ENCODE measurements around the gene UNC5C. TPM values are rescaled to one million over a fixed set of nuclear protein-coding genes. Genes with fewer than 3 reads are reported as not detected.

Gene UNC5C
- total RNA-seq, 1 experiment from 2014 or later, result not detected

DNA sequence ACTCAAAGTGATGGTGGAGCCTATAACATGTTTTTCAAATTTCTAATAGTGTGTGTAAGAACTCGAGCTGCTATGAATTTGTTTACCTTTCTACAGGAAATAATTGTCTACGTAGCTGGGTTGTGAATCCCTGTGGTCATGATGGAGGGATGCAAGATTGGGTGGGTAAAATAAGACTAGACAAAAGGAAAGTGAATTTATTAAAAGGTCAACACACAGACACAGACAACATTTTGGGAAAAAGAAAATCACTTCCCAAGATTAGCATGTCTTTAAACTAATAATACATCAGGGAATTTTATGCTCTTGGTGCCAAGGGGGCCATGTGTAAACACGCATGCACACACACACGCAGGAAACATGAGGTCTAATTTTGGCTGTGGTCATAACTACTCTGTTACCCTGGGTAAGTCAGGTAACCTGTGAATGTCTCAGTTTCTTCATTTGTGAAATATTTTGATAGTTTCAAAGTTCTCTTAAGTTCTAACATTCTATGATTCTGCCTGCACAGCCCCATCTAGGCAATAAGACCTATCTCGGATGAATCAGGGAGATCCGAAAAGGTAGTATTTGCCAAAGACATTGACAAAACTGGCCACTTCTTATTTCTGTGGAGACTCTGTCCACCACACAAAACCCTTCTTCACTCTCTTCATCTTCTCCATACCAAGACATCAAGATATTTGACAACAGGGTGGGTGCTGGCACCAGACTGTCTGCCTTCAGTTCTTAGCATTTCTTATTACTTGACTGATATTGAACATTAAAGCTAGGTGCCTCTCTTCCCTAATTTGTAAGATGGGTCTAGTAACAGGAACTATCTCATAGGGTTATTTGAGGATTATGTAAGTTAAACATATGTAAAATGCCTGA is 1.6 kb upstream of the UNC5C start:
- TF ChIP-seq, protein P1, sequence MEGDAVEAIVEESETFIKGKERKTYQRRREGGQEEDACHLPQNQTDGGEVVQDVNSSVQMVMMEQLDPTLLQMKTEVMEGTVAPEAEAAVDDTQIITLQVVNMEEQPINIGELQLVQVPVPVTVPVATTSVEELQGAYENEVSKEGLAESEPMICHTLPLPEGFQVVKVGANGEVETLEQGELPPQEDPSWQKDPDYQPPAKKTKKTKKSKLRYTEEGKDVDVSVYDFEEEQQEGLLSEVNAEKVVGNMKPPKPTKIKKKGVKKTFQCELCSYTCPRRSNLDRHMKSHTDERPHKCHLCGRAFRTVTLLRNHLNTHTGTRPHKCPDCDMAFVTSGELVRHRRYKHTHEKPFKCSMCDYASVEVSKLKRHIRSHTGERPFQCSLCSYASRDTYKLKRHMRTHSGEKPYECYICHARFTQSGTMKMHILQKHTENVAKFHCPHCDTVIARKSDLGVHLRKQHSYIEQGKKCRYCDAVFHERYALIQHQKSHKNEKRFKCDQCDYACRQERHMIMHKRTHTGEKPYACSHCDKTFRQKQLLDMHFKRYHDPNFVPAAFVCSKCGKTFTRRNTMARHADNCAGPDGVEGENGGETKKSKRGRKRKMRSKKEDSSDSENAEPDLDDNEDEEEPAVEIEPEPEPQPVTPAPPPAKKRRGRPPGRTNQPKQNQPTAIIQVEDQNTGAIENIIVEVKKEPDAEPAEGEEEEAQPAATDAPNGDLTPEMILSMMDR (IDR thresholded peaks at IDR 0.05; ENCODE audit: insufficient read depth in 1 of 2, low read depth in 1 of 2, low read length in 1 of 2, severe bottlenecking in 1 of 2, unreplicated experiment in 1 of 2), result no peak
- H3K36me3 ChIP-seq (ENCODE audit: control insufficient read depth, insufficient read depth, low read length), result no peaks in the 10 kb centered on the region
- Mint-ChIP-seq H3K27me3 (ENCODE audit: insufficient read depth, unreplicated experiment) (no peaks in the 10 kb centered on the region), H3K9me3 (ENCODE audit: unreplicated experiment) (no peaks in the 10 kb centered on the region), H3K36me3 (ENCODE audit: insufficient read depth, unreplicated experiment) (no peaks in the 10 kb centered on the region), H3K4me3 (ENCODE audit: unreplicated experiment) (no peak overlapping the region), H3K27ac (ENCODE audit: unreplicated experiment) (no peak overlapping the region), H3K4me1 (ENCODE audit: low read depth, unreplicated experiment) (no peaks in the 10 kb centered on the region)
- intact Hi-C loops (cut with micrococcal nuclease; ENCODE audit: unreplicated experiment), result no loop called here
- H3K27me3 ChIP-seq (replicated peaks; ENCODE audit: control insufficient read depth, insufficient read depth, low read length), result no peaks in the 10 kb centered on the region
- CTCF ChIA-PET, result no interaction called here
- H3K9me3 ChIP-seq, result no peaks in the 10 kb centered on the region
- no peak overlapping the region for H3K4me3 ChIP-seq (ENCODE audit: low read depth, low read length)
- H3K4me1 ChIP-seq, result no peaks in the 10 kb centered on the region
- BruUV-seq (replicated peaks), result no TSS peak
- DNase-seq, result no peak
- POLR2A ChIA-PET, result no interaction called here

DNA sequence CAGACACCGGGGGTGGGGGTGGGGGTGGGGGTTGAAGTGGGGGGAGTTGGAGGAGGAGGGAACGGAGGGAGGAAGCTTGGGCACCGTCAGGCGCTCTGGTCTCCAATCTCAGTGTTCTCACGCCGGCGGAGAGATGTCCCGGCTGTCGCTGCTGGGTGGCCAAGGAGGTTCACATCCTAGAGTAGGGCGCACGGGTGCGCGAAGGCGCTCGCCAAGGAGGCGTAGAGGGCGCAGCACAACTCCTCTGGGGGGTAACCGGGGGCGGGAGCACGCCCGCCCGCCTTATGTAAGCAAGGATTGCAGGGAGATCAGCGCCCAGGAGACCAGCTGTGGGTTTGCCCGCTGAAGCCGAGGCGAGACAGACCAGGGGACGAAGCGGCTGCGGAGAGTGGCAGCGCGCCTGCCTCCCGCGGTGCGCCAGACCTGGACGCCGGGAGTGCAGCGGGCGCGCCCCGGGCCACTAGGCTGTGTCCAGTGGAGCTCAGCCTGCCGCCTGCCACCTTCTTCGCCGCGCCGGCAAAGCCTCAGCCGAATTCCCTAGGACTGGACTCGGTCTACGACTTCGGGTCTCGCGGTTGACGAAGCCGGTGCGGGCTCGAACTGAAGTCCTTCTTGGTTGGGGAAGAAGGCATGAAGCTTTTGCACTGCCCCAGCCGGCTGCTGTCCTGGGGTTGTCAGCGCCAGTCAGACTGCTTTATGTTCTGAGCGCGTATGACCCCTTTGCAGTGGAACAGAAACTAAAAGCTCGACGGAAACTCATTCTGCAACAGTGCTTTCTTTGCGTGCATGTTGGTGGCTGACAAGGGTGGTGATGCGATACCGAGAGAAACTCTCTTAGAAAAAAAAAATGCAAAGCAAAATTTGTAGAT is 707 bp upstream of the UNC5C start:
- H3K9me3 Mint-ChIP-seq (ENCODE audit: unreplicated experiment), result no peaks in the 10 kb centered on the region
- Histone ChIP-seq H3K36me3 (ENCODE audit: control insufficient read depth, insufficient read depth, low read length) (no peaks in the 10 kb centered on the region), H3K4me1 (no peaks in the 10 kb centered on the region), H3K9me3 (no peaks in the 10 kb centered on the region), H3K4me3 (ENCODE audit: low read depth, low read length) (no peak overlapping the region), H3K27me3 (replicated peaks; ENCODE audit: control insufficient read depth, insufficient read depth, low read length) (no peaks in the 10 kb centered on the region)
- no peaks in the 10 kb centered on the region for H3K27me3 Mint-ChIP-seq (ENCODE audit: insufficient read depth, unreplicated experiment)
- TF ChIP-seq, protein P1 (IDR thresholded peaks at IDR 0.05; ENCODE audit: insufficient read depth in 1 of 2, low read depth in 1 of 2, low read length in 1 of 2, severe bottlenecking in 1 of 2, unreplicated experiment in 1 of 2), result no peak
- no TSS peak for BruUV-seq (replicated peaks)
- intact Hi-C loops (cut with micrococcal nuclease; ENCODE audit: unreplicated experiment), result no loop called here
- no peaks in the 10 kb centered on the region for H3K4me1 Mint-ChIP-seq (ENCODE audit: low read depth, unreplicated experiment)
- H3K36me3 Mint-ChIP-seq (ENCODE audit: insufficient read depth, unreplicated experiment), result no peaks in the 10 kb centered on the region
- no peak for DNase-seq
- POLR2A ChIA-PET, result no interaction called here
- H3K27ac Mint-ChIP-seq (ENCODE audit: unreplicated experiment), result no peak overlapping the region
- CTCF ChIA-PET, result no interaction called here
- no peak overlapping the region for H3K4me3 Mint-ChIP-seq (ENCODE audit: unreplicated experiment)

GRCh38 chr4:95547715-95548471 is 880 bp downstream of the UNC5C start:
- Mint-ChIP-seq H3K4me3 (ENCODE audit: unreplicated experiment) (no peak overlapping the region), H3K36me3 (ENCODE audit: insufficient read depth, unreplicated experiment) (no peaks in the 10 kb centered on the region), H3K27me3 (ENCODE audit: insufficient read depth, unreplicated experiment) (no peaks in the 10 kb centered on the region), H3K4me1 (ENCODE audit: low read depth, unreplicated experiment) (no peaks in the 10 kb centered on the region), H3K27ac (ENCODE audit: unreplicated experiment) (no peak overlapping the region), H3K9me3 (ENCODE audit: unreplicated experiment) (no peaks in the 10 kb centered on the region)
- DNase-seq, result no peak
- no peak overlapping the region for H3K4me3 ChIP-seq (ENCODE audit: low read depth, low read length)
- H3K9me3 ChIP-seq, result no peaks in the 10 kb centered on the region
- H3K27me3 ChIP-seq (replicated peaks; ENCODE audit: control insufficient read depth, insufficient read depth, low read length), result no peaks in the 10 kb centered on the region
- H3K4me1 ChIP-seq, result no peaks in the 10 kb centered on the region
- no TSS peak for BruUV-seq (replicated peaks)
- TF ChIP-seq, protein P1 (IDR thresholded peaks at IDR 0.05; ENCODE audit: insufficient read depth in 1 of 2, low read depth in 1 of 2, low read length in 1 of 2, severe bottlenecking in 1 of 2, unreplicated experiment in 1 of 2), result no peak
- H3K36me3 ChIP-seq (ENCODE audit: control insufficient read depth, insufficient read depth, low read length), result no peaks in the 10 kb centered on the region
- CTCF ChIA-PET, result no interaction called here
- POLR2A ChIA-PET, result no interaction called here
- intact Hi-C loops (cut with micrococcal nuclease; ENCODE audit: unreplicated experiment), result no loop called here
